ENCODE measurements around the gene IFNG-AS1.

Gene IFNG-AS1

GRCh38 chr12:67968321-67968720, 20.9 kb upstream of the IFNG-AS1 start:
- no peak overlapping the region for H3K9ac ChIP-seq (ENCODE audit: low read length)
- H3K27ac ChIP-seq (ENCODE audit: low read depth, low read length): no peak overlapping the region
- H3K4me3 ChIP-seq (ENCODE audit: low read depth, low read length): no peak overlapping the region
- H3K9me3 ChIP-seq (ENCODE audit: control insufficient read depth, insufficient read depth, low read depth, low read length): no peaks in the 10 kb centered on the region
- H3K4me1 ChIP-seq (ENCODE audit: control insufficient read depth, insufficient read depth, low read length): no peaks in the 10 kb centered on the region
- no peaks in the 10 kb centered on the region for H3K27me3 ChIP-seq (ENCODE audit: control insufficient read depth, insufficient read depth, low read length)
- H3K36me3 ChIP-seq (ENCODE audit: control insufficient read depth, insufficient read depth, low read length): no peaks in the 10 kb centered on the region

- Histone ChIP-seq H3K27me3 (ENCODE audit: control insufficient read depth, insufficient read depth, low read length) (no peaks in the 10 kb centered on the region), H3K4me1 (ENCODE audit: control insufficient read depth, insufficient read depth, low read length) (no peaks in the 10 kb centered on the region), H3K36me3 (ENCODE audit: control insufficient read depth, insufficient read depth, low read length) (no peaks in the 10 kb centered on the region), H3K9ac (ENCODE audit: low read length) (no peak overlapping the region), H3K4me3 (ENCODE audit: low read depth, low read length) (no peak overlapping the region), H3K9me3 (ENCODE audit: control insufficient read depth, insufficient read depth, low read depth, low read length) (no peaks in the 10 kb centered on the region), H3K27ac (ENCODE audit: low read depth, low read length) (no peak overlapping the region)
These were observed 20.5 kb upstream of the IFNG-AS1 start for GRCh38 chr12:67968725-67969124.

DNA sequence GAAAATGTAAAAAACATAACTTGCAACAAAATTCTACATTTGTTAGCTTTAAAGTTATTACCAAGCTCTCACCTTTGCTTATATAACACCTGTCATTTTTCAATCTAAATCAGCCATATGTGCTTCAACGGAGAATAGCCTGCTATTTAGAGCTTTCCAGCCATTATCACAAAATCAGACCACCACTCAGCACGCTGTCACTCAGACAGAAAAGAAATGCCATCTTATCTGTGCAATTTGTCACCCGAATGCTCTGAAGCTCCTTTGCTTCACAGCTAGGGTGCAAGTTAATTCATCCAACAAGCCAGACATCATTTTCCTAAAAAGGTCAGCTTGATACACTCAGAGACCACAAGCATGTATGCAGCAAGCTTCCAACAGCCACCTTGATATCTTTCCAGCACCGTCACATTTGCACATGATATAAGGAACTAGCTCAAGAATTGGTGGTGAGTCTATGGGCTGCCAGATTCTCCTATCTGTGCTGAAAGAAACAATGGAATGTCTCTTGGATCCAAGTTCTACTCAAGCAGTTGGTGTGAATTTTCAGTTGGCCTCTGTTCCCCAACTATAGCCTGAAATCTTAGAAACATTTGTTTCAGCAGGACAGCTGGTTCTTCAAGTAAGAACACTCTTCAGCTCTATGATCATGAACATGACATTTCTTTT, 20.0 kb upstream of the IFNG-AS1 start:
- Histone ChIP-seq H3K27me3 (ENCODE audit: control insufficient read depth, insufficient read depth, low read length) (no peaks in the 10 kb centered on the region), H3K9me3 (ENCODE audit: control insufficient read depth, insufficient read depth, low read depth, low read length) (no peaks in the 10 kb centered on the region), H3K4me1 (ENCODE audit: control insufficient read depth, insufficient read depth, low read length) (no peaks in the 10 kb centered on the region), H3K27ac (ENCODE audit: low read depth, low read length) (no peak overlapping the region), H3K36me3 (ENCODE audit: control insufficient read depth, insufficient read depth, low read length) (no peaks in the 10 kb centered on the region), H3K9ac (ENCODE audit: low read length) (no peak overlapping the region), H3K4me3 (ENCODE audit: low read depth, low read length) (no peak overlapping the region)

DNA sequence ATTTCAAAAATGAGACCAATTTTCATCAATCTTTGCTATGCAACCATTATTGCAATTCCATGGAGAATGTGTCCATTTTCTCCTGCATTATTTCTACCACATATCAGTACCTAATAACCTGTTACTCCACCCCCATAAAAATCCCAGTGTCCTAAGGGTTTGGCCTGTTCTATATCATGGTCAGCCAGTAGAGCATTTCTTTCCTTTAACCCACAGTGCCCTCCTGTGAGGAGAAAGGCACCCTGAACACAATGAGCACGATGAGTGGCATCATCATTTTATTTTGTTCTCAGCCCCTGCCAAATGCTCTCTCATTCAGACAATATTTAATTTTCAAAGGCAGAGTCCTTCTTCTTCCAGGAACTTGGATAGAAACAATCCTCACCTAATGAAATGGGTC, 11.6 kb upstream of the IFNG-AS1 start:
- H3K36me3 ChIP-seq (ENCODE audit: control insufficient read depth, insufficient read depth, low read length): no peaks in the 10 kb centered on the region
- H3K27me3 ChIP-seq (ENCODE audit: control insufficient read depth, insufficient read depth, low read length): no peaks in the 10 kb centered on the region
- no peak overlapping the region for H3K27ac ChIP-seq (ENCODE audit: low read depth, low read length)
- H3K4me1 ChIP-seq (ENCODE audit: control insufficient read depth, insufficient read depth, low read length): peaks cover 9% of the 10 kb centered on the region; the same call in 1 of the 2 replicates
- H3K9me3 ChIP-seq (ENCODE audit: control insufficient read depth, insufficient read depth, low read depth, low read length): no peaks in the 10 kb centered on the region
- no peak overlapping the region for H3K4me3 ChIP-seq (ENCODE audit: low read depth, low read length)
- no peak overlapping the region for H3K9ac ChIP-seq (ENCODE audit: low read length)

DNA sequence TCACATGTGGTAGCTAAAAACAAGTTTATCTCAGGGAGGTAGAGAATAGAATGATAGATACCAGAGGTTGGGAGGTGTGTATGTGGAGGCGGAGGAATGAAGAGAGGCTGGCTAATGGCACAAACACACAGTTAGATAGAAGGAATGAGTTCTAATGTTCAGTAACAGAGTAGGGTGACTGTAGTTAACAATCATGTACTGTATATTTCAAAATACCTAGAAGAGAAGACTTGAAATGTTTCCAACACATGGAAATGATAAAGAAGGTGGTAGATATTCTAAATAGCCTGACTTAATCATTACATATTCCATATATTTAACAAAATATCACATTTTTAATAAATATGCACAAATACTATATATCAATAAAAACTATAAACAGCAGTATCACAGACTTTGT, 8.9 kb upstream of the IFNG-AS1 start:
- no peak overlapping the region for H3K27ac ChIP-seq (ENCODE audit: low read depth, low read length)
- H3K4me1 ChIP-seq (ENCODE audit: control insufficient read depth, insufficient read depth, low read length): peaks cover 9% of the 10 kb centered on the region; the same call in 1 of the 2 replicates
- no peak overlapping the region for H3K9ac ChIP-seq (ENCODE audit: low read length)
- no peaks in the 10 kb centered on the region for H3K9me3 ChIP-seq (ENCODE audit: control insufficient read depth, insufficient read depth, low read depth, low read length)
- H3K36me3 ChIP-seq (ENCODE audit: control insufficient read depth, insufficient read depth, low read length): no peaks in the 10 kb centered on the region
- no peak overlapping the region for H3K4me3 ChIP-seq (ENCODE audit: low read depth, low read length)
- no peaks in the 10 kb centered on the region for H3K27me3 ChIP-seq (ENCODE audit: control insufficient read depth, insufficient read depth, low read length)

DNA sequence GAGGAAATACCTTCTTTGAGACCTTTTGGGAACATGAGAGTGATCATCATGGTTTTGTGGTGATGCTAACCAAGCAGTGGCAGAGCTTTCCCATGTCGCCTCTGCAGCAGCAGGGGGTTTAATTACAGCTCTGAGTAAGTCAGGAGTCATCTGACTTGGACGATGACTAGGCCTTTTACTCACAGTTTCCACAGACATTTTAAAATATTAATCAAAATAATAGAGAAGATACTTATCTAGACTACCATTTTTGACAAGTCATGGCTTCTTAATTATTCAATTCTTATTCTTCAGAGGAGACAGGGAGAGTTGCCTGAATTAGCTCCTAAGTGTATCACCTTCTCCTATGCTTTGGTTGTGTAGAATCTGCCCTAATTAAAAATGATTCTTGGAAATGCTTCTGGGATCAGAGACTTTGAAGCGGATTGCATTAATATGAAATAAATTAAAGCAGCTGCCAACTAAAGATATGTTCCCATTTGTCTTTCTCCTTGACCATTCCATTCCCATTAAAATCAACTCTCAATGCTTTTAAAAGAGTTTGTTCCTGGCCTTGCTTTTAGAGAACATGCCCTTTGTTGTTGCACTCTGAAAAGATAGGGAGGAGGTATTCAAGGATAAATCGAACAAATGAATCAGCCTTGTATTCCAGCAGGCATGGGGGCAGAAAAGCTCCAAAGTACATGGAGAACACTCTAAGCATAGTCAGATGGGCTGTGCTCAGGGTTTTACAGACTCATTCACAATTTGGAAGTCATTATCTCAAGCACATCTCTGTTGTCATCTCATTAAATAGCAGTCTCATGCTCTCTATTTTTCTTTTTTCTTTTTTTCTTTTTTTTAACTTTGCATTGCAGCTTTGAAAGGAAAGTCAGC, 7.7 kb upstream of the IFNG-AS1 start:
- Histone ChIP-seq H3K4me3 (ENCODE audit: low read depth, low read length) (no peak overlapping the region), H3K27ac (ENCODE audit: low read depth, low read length) (no peak overlapping the region), H3K9me3 (ENCODE audit: control insufficient read depth, insufficient read depth, low read depth, low read length) (no peaks in the 10 kb centered on the region), H3K9ac (ENCODE audit: low read length) (no peak overlapping the region), H3K4me1 (ENCODE audit: control insufficient read depth, insufficient read depth, low read length) (peaks cover 6% of the 10 kb centered on the region; the same call in 1 of the 2 replicates), H3K27me3 (ENCODE audit: control insufficient read depth, insufficient read depth, low read length) (no peaks in the 10 kb centered on the region), H3K36me3 (ENCODE audit: control insufficient read depth, insufficient read depth, low read length) (no peaks in the 10 kb centered on the region)

DNA sequence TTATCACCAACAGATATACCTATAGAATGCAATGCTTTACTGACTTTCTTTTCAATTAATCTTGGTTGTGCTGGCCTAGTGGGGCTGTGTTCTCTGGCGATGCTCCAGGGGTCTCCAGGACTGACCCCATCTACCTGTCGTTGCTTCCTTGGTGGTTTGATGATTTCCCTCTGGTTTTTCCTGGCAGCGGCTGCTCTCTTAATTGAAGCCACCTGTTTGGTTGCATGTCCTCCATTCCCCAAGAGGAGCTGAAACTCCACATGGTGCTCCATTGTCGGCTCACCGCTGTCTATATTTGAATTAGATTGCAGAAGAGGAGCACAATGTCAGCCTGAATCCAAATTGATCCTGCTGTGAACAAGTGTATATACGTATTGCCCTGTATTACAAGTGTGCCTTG, 7.1 kb upstream of the IFNG-AS1 start:
- no peak overlapping the region for H3K9ac ChIP-seq (ENCODE audit: low read length)
- H3K36me3 ChIP-seq (ENCODE audit: control insufficient read depth, insufficient read depth, low read length): no peaks in the 10 kb centered on the region
- no peaks in the 10 kb centered on the region for H3K27me3 ChIP-seq (ENCODE audit: control insufficient read depth, insufficient read depth, low read length)
- H3K4me1 ChIP-seq (ENCODE audit: control insufficient read depth, insufficient read depth, low read length): no peaks in the 10 kb centered on the region; the same call in 1 of the 2 replicates
- H3K9me3 ChIP-seq (ENCODE audit: control insufficient read depth, insufficient read depth, low read depth, low read length): no peaks in the 10 kb centered on the region
- no peak overlapping the region for H3K27ac ChIP-seq (ENCODE audit: low read depth, low read length)
- no peak overlapping the region for H3K4me3 ChIP-seq (ENCODE audit: low read depth, low read length)

DNA sequence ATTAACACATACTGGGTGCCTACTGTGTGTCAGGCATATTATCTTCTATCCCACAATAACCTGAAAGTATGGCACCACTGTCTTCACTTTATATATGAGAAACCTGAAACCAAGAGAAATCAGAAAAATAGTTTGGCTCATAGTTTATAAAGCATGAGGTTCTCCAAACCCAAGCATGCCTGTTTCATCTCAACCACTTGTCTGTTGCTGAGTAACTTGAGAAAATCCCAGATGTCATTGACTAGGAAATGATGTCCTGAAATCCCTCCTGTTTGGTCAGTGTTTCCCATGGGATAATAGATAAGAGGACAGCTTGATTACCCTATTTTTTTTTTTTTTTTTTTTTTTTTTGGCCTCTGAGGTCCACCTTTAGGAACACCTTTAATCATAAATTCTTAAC, 2.6 kb upstream of the IFNG-AS1 start:
- Histone ChIP-seq H3K4me3 (ENCODE audit: low read depth, low read length) (no peak overlapping the region), H3K4me1 (ENCODE audit: control insufficient read depth, insufficient read depth, low read length) (no peaks in the 10 kb centered on the region; the same call in 1 of the 2 replicates)

DNA sequence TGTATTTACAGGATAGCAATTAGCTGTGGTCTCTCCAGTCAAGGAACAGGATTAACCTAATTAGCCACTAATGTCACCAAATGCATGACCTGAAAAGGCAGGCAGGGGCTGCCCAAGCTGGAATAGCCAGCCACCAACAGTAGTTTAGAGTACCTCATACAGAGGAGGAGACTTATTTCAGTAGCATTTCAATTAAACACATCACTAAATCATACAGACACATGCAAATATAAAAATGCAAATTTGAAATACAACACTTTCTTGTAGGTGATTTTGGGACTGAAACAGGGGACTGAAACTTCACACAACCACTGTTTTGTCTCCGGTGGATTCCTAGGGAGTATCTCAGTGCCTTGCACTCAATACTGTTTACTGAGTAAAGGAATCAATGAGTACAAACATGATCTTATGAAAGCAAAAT, 636 bp upstream of the IFNG-AS1 start:
- no peak overlapping the region for H3K4me3 ChIP-seq (ENCODE audit: low read depth, low read length)
- H3K9ac ChIP-seq (ENCODE audit: low read length): no peak overlapping the region
- no peaks in the 10 kb centered on the region for H3K9me3 ChIP-seq (ENCODE audit: control insufficient read depth, insufficient read depth, low read depth, low read length)
- H3K27me3 ChIP-seq (ENCODE audit: control insufficient read depth, insufficient read depth, low read length): no peaks in the 10 kb centered on the region
- no peaks in the 10 kb centered on the region; the same call in 1 of the 2 replicates for H3K4me1 ChIP-seq (ENCODE audit: control insufficient read depth, insufficient read depth, low read length)
- H3K36me3 ChIP-seq (ENCODE audit: control insufficient read depth, insufficient read depth, low read length): no peaks in the 10 kb centered on the region
- H3K27ac ChIP-seq (ENCODE audit: low read depth, low read length): no peak overlapping the region

More for the DNA sequence above, 2.6 kb upstream of the IFNG-AS1 start:
- Histone ChIP-seq H3K9me3 (ENCODE audit: control insufficient read depth, insufficient read depth, low read depth, low read length) (no peaks in the 10 kb centered on the region), H3K27ac (ENCODE audit: low read depth, low read length) (no peak overlapping the region), H3K27me3 (ENCODE audit: control insufficient read depth, insufficient read depth, low read length) (no peaks in the 10 kb centered on the region), H3K36me3 (ENCODE audit: control insufficient read depth, insufficient read depth, low read length) (no peaks in the 10 kb centered on the region), H3K9ac (ENCODE audit: low read length) (no peak overlapping the region)

DNA sequence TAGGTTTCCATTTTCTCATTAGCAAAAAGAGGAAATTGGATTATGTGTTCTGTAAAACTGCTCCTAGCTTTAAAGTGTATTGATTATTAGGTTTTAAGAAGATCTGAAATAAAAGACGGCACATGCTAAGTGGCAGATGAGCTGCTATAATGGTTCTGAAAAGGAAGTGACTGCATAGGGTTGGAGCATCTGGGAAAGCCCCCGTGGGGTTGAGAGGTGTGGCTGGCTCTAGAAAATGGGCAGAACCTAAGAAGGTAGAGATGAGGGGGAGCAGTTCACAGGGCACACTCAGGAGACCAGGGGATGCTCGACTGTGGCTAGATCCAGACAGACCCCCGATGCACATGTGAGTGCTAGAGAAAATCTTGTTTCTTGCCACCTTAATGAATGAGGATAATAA, 1.9 kb downstream of the IFNG-AS1 start:
- no peaks in the 10 kb centered on the region for H3K27me3 ChIP-seq (ENCODE audit: control insufficient read depth, insufficient read depth, low read length)
- H3K4me3 ChIP-seq (ENCODE audit: low read depth, low read length): no peak overlapping the region
- no peaks in the 10 kb centered on the region for H3K36me3 ChIP-seq (ENCODE audit: control insufficient read depth, insufficient read depth, low read length)
- no peak overlapping the region for H3K9ac ChIP-seq (ENCODE audit: low read length)
- no peak overlapping the region for H3K27ac ChIP-seq (ENCODE audit: low read depth, low read length)
- no peaks in the 10 kb centered on the region; the same call in 1 of the 2 replicates for H3K4me1 ChIP-seq (ENCODE audit: control insufficient read depth, insufficient read depth, low read length)
- H3K9me3 ChIP-seq (ENCODE audit: control insufficient read depth, insufficient read depth, low read depth, low read length): no peaks in the 10 kb centered on the region

DNA sequence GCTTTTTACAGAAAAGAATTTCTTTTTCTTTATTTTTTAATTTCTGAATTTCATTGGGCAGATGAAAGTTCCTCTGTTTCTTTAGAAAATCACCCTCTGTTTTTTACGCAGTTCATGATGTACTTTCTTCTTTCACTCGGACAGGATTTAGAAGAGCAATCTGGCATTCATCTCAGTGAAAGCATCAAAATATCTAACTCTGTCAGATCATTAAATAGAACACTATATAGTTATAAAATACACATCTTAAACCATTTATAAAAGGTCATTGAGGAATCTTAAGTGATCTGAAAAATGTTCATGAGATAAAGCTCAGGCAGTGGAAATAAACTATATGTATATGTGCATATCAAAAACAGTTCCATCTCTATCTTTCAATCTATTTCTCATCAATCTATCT, 3.9 kb downstream of the IFNG-AS1 start:
- Histone ChIP-seq H3K9me3 (ENCODE audit: control insufficient read depth, insufficient read depth, low read depth, low read length) (no peaks in the 10 kb centered on the region), H3K27me3 (ENCODE audit: control insufficient read depth, insufficient read depth, low read length) (no peaks in the 10 kb centered on the region), H3K27ac (ENCODE audit: low read depth, low read length) (no peak overlapping the region), H3K9ac (ENCODE audit: low read length) (no peak overlapping the region), H3K4me3 (ENCODE audit: low read depth, low read length) (no peak overlapping the region), H3K4me1 (ENCODE audit: control insufficient read depth, insufficient read depth, low read length) (no peaks in the 10 kb centered on the region; the same call in 1 of the 2 replicates), H3K36me3 (ENCODE audit: control insufficient read depth, insufficient read depth, low read length) (no peaks in the 10 kb centered on the region)

Measured in HUES6 (cell line).